HFFc6 (cell line): ENCODE results near the gene SH3D19. TPM values are rescaled to one million over a fixed set of nuclear protein-coding genes. Genes with fewer than 3 reads are reported as not detected.
"Not testable (repeated sequence)": the region's sequence is repeated elsewhere in the genome, so short reads cannot be mapped to it uniquely, and the experiment has no call there.

ENCODE experiments used
- DNase-seq: peaks from one replicate; pipeline ENCODE4 v3.0.0-alpha.2; 2018
- H3K27ac Mint-ChIP-seq: 2 replicates; pipeline ENCODE4 v1.8.0; 2020; ENCODE audit warnings: mild to moderate bottlenecking, mixed read lengths
- H3K27me3 Mint-ChIP-seq: 2 replicates; pipeline ENCODE4 v1.8.0; 2021; ENCODE audit warnings: mild to moderate bottlenecking, moderate library complexity, mixed read lengths; ENCODE audit not compliant: insufficient read depth
- H3K36me3 Mint-ChIP-seq: 2 replicates; pipeline ENCODE4 v1.8.0; 2021; ENCODE audit warnings: low read depth, mixed read lengths
- H3K4me1 Mint-ChIP-seq: 2 replicates; pipeline ENCODE4 v1.8.0; 2020; ENCODE audit warnings: low read depth, mixed read lengths
- H3K4me3 Mint-ChIP-seq: 2 replicates; pipeline ENCODE4 v1.8.0; 2020; ENCODE audit warnings: mild to moderate bottlenecking, moderate library complexity, mixed read lengths
- H3K9me3 Mint-ChIP-seq: 2 replicates; pipeline ENCODE4 v1.8.0; 2020; ENCODE audit warnings: mild to moderate bottlenecking, mixed read lengths
- total RNA-seq, 6 experiments: library from RNA; stranded (reverse); fragmentation: NEBNext Ultra II Directional; extraction: Animal tissue kit (Norgen Biotek cat#: 25700); gene quantifications; 2 replicates in 1 of 6; 3 replicates in 5 of 6; pipeline ENCODE4 v1.2.3, GENCODE V29; 2021
- TF ChIP-seq, protein P1 (sequence below): fragments of 200-600 bp; sonication (generic); IDR thresholded peaks from 2 replicates; pipeline ENCODE4 v1.5.0; 2021; ENCODE audit warnings: antibody characterized with exemption, mild to moderate bottlenecking

SH3D19 gene
- total RNA-seq, 6 experiments from 2014 or later: 40.2 to 52.9 (median 51.0) TPM

DNA sequence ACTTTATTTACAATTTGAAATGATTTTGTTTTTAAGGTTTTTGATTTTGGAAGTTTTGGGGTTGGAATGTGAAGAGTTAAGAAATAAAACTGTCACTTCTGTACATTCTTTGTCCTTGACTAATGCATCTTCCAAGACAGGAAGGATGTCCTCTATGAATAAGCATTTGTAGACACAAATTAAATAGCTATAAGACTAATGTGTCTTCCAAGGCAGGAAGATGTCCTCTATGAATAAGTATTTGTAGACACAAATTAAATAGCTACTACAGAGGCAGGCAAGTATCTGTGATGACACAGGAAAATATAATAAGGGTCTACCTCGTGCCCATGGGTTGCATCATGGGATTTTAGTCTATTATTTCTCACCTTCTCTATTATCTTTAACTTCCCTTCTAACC lies 33.9 kb downstream of the SH3D19 start:
- Mint-ChIP-seq H3K4me1 (peaks cover 43% of the 10 kb centered on the region), H3K27me3 (no peaks in the 10 kb centered on the region; the same call in none of the 2 replicates), H3K36me3 (peaks cover 5% of the 10 kb centered on the region; the same call in 1 of the 2 replicates), H3K9me3 (no peaks in the 10 kb centered on the region), H3K4me3 (no peak overlapping the region), H3K27ac (peak overlapping the region; percentile 53; the same call in 1 of the 2 replicates)
- TF ChIP-seq, protein P1, sequence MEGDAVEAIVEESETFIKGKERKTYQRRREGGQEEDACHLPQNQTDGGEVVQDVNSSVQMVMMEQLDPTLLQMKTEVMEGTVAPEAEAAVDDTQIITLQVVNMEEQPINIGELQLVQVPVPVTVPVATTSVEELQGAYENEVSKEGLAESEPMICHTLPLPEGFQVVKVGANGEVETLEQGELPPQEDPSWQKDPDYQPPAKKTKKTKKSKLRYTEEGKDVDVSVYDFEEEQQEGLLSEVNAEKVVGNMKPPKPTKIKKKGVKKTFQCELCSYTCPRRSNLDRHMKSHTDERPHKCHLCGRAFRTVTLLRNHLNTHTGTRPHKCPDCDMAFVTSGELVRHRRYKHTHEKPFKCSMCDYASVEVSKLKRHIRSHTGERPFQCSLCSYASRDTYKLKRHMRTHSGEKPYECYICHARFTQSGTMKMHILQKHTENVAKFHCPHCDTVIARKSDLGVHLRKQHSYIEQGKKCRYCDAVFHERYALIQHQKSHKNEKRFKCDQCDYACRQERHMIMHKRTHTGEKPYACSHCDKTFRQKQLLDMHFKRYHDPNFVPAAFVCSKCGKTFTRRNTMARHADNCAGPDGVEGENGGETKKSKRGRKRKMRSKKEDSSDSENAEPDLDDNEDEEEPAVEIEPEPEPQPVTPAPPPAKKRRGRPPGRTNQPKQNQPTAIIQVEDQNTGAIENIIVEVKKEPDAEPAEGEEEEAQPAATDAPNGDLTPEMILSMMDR: no peak
- peak; percentile 16 for DNase-seq

DNA sequence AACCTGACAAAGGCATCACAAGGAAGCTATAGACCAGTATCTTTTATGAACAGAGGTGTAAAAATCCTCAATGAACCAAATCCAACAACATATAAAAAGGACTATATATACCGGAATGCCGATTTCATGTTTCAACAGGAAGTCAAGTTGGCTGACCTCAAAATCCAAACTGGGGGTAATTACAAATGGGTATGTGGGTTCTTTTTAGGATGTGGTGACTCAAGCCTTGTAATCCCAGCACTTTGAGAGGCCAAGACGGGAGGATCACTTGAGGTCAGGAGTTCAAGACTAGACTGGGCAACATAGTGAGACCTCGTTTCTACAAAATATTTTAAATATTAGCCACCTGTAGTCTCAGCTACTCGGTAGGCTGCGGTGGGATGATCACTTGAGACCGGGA lies 38.0 kb downstream of the SH3D19 start:
- Mint-ChIP-seq H3K4me3 (no peak overlapping the region), H3K27ac (no peak overlapping the region), H3K9me3 (no peaks in the 10 kb centered on the region; the same call in 1 of the 2 replicates), H3K4me1 (peaks cover 43% of the 10 kb centered on the region), H3K27me3 (no peaks in the 10 kb centered on the region), H3K36me3 (peaks cover 10% of the 10 kb centered on the region; the same call in 1 of the 2 replicates)
- TF ChIP-seq, protein P1: no peak
- no peak for DNase-seq

DNA sequence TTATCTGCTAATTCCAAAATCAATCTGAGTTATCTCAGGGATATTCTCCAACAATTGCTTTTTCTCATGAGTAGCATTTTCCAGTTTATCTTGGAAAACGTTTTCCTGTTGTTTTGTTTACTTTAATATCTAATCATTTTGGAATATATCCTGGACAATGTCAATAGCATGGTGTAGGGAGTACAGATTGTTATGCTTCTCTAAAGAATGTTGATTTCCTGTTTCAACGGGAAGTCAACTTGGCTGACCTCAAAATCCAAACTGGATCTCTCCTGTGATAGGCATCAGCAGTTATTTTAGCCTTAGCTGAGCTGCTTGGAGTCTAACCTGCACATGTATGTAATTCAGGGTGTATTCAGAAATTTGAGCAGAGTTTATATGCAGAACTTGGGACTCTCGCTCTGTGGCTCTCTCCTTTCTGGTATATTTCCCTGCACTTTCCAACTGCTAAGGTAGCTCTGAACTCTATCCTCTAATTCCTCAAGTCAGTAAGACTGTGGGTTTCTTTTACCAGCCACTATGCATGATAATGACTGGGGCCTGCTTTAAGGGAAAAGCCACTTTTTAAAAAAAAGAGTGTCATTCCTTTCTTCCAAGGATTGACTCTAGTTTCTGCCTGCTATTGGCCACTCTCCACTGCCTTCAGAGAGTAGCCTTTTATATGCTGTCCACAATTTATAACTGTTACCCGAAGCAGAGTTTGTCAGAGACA lies 40.7 kb downstream of the SH3D19 start:
- Mint-ChIP-seq H3K27me3 (0 out of 2 replicates have a peak, but pooled peaks cover 1% of the 10 kb centered on the region), H3K36me3 (0 out of 2 replicates have a peak, but pooled peaks cover 5% of the 10 kb centered on the region), H3K9me3 (no peaks in the 10 kb centered on the region; the same call in 1 of the 2 replicates), H3K4me1 (peaks cover 20% of the 10 kb centered on the region), H3K4me3 (no peak overlapping the region), H3K27ac (no peak overlapping the region)
- no peak for DNase-seq
- TF ChIP-seq, protein P1: no peak

DNA sequence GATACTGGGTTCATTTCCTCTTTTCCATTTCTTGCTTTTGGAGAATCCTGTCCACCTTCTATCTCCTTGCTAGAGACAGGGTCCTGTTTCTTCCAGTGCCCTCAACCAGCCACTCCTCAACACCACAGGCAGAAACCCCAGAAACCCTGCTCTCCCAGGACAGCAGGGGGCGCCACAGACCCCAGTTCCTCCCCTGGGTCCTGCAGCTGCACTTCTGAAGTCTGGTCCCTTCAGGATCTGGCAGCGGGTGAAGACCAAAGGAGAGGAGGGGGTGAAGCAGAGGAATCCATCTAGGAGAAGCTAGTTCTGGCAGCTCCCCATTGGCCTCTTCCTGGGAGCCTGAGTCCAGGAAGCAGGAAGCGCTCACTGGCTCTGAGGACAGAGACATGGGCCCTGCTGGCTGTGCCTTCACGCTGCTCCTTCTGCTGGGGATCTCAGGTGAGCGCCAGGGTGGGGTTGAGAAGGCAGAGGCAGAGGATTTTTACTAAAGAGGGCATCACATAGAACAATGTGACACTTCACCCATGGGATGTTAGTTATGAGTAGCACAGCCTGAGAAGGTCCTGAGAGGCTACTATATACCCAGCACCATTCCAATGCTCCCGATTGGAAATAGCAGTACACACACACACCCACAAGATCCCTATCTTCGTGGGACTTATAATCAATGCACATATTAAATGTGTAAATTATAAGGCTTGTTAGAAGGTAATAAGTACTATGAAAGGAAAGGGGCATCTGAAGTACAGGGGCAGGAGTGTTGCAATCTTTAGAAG lies 48.4 kb downstream of the SH3D19 start, which contains the start of gene PRSS48:
Gene PRSS48, plus strand, starts transcription at position 375 of the 776 bp plus-strand sequence. Its CDS starts 12 bp downstream, at position 387.
- Mint-ChIP-seq H3K9me3 (no peaks in the 10 kb centered on the region), H3K27me3 (0 out of 2 replicates have a peak, but pooled peaks cover 1% of the 10 kb centered on the region), H3K4me1 (no peaks in the 10 kb centered on the region), H3K27ac (no peak within 1 kb of the TSS), H3K36me3 (no peaks in the 10 kb centered on the region), H3K4me3 (no peak within 1 kb of the TSS)
- TF ChIP-seq, protein P1: peak; percentile 92
- peak; percentile 42 for DNase-seq

DNA sequence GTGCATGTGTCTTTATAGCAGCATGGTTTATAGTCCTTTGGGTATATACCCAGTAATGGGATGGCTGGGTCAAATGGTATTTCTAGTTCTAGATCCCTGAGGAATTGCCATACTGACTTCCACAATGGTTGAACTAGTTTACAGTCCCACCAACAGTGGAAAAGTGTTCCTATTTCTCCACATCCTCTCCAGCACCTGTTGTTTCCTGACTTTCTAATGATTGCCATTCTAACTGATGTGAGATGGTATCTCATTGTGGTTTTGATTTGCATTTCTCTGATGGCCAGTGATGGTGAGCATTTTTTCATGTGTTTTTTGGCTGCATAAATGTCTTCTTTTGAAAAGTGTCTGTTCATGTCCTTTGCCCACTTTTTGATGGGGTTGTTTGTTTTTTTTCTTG lies 56.5 kb downstream of the SH3D19 start:
- DNase-seq, H3K9me3 Mint-ChIP-seq, H3K36me3 Mint-ChIP-seq, H3K4me3 Mint-ChIP-seq, H3K27ac Mint-ChIP-seq, H3K27me3 Mint-ChIP-seq: not testable (repeated sequence)
- H3K4me1 Mint-ChIP-seq: peaks cover 13% of the 10 kb centered on the region
